Fibroblast of lung (primary cell): ENCODE data around the gene NBDY.

Experiments used
- CTCF ChIP-seq, 2 donors: IDR thresholded peaks in 1 of 2; conservative IDR thresholded peaks in 1 of 2; 1 replicate in 1 of 2; 2 replicates in 1 of 2; pipeline ENCODE4 v1.5.1; 2011 to 2012; ENCODE audit warnings: low read length in 2 of 2, control low read depth in 1 of 2, inconsistent platforms in 1 of 2, low read depth in 1 of 2, mild to moderate bottlenecking in 1 of 2
- EZH2 ChIP-seq: IDR thresholded peaks from 2 replicates; pipeline ENCODE4 v1.5.1; 2012; ENCODE audit warnings: low read length, control low read depth, mild to moderate bottlenecking; ENCODE audit errors: missing control alignments

- TF ChIP-seq CTCF (conservative IDR thresholded peaks at IDR 0.05 in 1 of 2, IDR thresholded peaks at IDR 0.05 in 1 of 2; ENCODE audit: low read depth in 1 of 2, low read length in 2 of 2) (no peak), EZH2 (no peak)
Measured at GRCh38 chrX:56812515-56813105, 83.6 kb downstream of the NBDY start.
